SK-N-SH (cell line): Measurements from ENCODE around the gene CCNF.

Source experiments
- RAD21 ChIP-seq: IDR thresholded peaks from 2 replicates; pipeline ENCODE4 v1.6.1; 2012; ENCODE audit warnings: mild to moderate bottlenecking, low read length
- SIN3A ChIP-seq: IDR thresholded peaks from 2 replicates; pipeline ENCODE4 v1.6.1; 2012; ENCODE audit warnings: low read depth, mild to moderate bottlenecking, low read length, moderate library complexity, borderline replicate concordance
- TF ChIP-seq, protein P1 (sequence below): IDR thresholded peaks from 2 replicates; pipeline ENCODE4 v1.6.1; 2012; ENCODE audit warnings: mild to moderate bottlenecking, low read depth, low read length, moderate library complexity
- TF ChIP-seq, protein P2 (sequence below): IDR thresholded peaks from 2 replicates; pipeline ENCODE4 v1.4.0; 2012; ENCODE audit warnings: low read depth, borderline replicate concordance

DNA sequence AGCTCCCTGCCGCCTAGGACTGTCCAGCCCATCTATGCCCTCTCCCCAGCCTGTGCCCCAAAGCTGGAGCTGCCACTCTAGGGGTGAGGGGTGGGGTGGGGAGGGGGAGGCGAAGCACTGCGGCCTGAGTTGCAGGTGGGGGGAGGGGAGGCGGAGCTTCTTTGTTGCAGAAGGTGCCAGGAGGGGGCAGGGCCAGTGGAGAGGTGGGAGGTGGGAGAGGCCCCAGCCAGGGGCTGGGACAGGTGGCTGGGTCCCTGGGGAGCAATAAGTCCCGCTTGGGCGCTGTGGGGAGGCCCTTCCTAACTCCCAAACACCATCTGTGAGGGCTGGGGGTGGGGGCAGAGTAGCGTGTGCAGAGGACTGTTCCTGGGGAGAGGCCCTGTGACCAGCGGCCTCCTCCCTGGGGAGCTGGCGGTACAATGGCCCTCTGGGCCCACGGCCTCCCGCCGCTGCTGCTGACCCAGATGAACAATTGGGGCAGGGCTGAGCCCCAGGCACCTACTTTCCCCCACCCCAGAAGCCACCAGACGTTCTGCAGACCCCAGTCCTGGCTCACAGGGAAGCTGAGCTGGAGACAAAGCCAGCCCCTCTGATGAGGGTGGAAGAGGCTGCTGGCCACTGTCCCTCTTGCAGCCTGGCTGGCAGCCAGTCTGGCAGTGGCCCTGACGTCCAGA lies 39.6 kb downstream of the CCNF start:
- TF ChIP-seq, protein P1, sequence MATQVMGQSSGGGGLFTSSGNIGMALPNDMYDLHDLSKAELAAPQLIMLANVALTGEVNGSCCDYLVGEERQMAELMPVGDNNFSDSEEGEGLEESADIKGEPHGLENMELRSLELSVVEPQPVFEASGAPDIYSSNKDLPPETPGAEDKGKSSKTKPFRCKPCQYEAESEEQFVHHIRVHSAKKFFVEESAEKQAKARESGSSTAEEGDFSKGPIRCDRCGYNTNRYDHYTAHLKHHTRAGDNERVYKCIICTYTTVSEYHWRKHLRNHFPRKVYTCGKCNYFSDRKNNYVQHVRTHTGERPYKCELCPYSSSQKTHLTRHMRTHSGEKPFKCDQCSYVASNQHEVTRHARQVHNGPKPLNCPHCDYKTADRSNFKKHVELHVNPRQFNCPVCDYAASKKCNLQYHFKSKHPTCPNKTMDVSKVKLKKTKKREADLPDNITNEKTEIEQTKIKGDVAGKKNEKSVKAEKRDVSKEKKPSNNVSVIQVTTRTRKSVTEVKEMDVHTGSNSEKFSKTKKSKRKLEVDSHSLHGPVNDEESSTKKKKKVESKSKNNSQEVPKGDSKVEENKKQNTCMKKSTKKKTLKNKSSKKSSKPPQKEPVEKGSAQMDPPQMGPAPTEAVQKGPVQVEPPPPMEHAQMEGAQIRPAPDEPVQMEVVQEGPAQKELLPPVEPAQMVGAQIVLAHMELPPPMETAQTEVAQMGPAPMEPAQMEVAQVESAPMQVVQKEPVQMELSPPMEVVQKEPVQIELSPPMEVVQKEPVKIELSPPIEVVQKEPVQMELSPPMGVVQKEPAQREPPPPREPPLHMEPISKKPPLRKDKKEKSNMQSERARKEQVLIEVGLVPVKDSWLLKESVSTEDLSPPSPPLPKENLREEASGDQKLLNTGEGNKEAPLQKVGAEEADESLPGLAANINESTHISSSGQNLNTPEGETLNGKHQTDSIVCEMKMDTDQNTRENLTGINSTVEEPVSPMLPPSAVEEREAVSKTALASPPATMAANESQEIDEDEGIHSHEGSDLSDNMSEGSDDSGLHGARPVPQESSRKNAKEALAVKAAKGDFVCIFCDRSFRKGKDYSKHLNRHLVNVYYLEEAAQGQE = no peak
- TF ChIP-seq RAD21 (no peak), SIN3A (no peak)
- TF ChIP-seq, protein P2, sequence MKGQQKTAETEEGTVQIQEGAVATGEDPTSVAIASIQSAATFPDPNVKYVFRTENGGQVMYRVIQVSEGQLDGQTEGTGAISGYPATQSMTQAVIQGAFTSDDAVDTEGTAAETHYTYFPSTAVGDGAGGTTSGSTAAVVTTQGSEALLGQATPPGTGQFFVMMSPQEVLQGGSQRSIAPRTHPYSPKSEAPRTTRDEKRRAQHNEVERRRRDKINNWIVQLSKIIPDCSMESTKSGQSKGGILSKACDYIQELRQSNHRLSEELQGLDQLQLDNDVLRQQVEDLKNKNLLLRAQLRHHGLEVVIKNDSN = no peak
